HUES6 (cell line): Measurements from ENCODE around the gene CREBBP.
"Not testable (repeated sequence)": the region's sequence is repeated elsewhere in the genome, so short reads cannot be mapped to it uniquely, and the experiment has no call there.

Experiments used
- H3K27ac ChIP-seq: 2 replicates; pipeline ENCODE4 v1.7.0; 2013; ENCODE audit warnings: low read depth, mild to moderate bottlenecking, low read length, inconsistent platforms
- H3K27me3 ChIP-seq: 2 replicates; pipeline ENCODE4 v1.6.1; 2013; ENCODE audit warnings: low read length; ENCODE audit not compliant: control insufficient read depth, insufficient read depth
- H3K36me3 ChIP-seq: 2 replicates; pipeline ENCODE4 v1.6.1; 2013; ENCODE audit warnings: low read length; ENCODE audit not compliant: control insufficient read depth, insufficient read depth
- H3K4me1 ChIP-seq: 2 replicates; pipeline ENCODE4 v1.6.1; 2013; ENCODE audit warnings: low read length; ENCODE audit not compliant: control insufficient read depth, insufficient read depth
- H3K4me3 ChIP-seq: 2 replicates; pipeline ENCODE4 v1.5.1; 2013; ENCODE audit warnings: low read depth, low read length
- H3K9ac ChIP-seq: one replicate; pipeline ENCODE4 v1.6.1; 2013; ENCODE audit warnings: mild to moderate bottlenecking, low read length
- H3K9me3 ChIP-seq: 2 replicates; pipeline ENCODE4 v1.6.1; 2013; ENCODE audit warnings: low read depth, low read length; ENCODE audit not compliant: control insufficient read depth, insufficient read depth

Gene CREBBP

DNA sequence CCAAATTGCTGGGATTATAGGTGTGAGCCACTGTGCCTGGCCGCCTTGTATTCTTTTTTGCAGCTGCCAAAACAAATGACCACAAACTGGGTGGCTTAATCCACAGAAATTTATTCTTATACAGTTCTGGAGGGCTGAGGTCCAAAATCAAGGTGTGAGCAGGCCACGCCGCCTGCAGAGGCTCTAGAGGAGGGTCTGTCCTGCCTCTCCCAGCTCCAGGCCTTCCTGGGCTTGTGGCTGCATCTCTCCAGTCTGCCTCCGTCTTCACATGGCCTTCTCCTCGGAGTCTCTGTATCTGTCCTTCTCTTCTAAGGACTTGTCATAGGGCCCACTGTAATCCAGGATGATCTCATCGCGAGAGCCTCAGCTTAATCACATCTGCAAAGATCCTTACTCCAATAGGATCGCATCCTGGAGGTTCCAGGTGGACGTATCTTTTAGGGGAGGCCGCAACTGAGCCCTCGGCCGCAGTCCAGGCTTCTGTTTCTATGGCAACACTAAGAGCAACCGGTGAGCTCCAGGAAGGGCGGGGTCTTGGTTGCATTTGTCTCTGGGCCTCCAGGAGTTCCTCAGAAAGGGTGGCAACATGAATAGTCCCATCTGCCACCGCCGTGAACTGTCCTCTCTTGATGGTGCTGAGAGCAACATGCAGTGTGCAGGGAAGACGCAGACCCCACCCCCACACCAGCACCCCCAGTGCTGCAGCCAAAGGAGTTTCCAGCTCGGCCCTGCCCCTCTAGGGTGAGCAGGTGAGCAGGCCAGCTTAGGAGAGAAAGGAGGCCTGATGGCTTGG is 29.5 kb upstream of the CREBBP start:
- no peaks in the 10 kb centered on the region for H3K27me3 ChIP-seq
- H3K9ac ChIP-seq: no peak overlapping the region
- H3K4me3 ChIP-seq: no peak overlapping the region
- H3K9me3 ChIP-seq: no peaks in the 10 kb centered on the region
- no peak overlapping the region for H3K27ac ChIP-seq
- H3K4me1 ChIP-seq: 0 out of 2 replicates have a peak, but pooled peaks cover 9% of the 10 kb centered on the region
- H3K36me3 ChIP-seq: no peaks in the 10 kb centered on the region

GRCh38 chr16:3908951-3909437 is 28.5 kb upstream of the CREBBP start:
- Histone ChIP-seq H3K4me1 (0 out of 2 replicates have a peak, but pooled peaks cover 9% of the 10 kb centered on the region), H3K4me3 (no peak overlapping the region), H3K9me3 (no peaks in the 10 kb centered on the region), H3K9ac (no peak overlapping the region), H3K36me3 (no peaks in the 10 kb centered on the region), H3K27ac (no peak overlapping the region), H3K27me3 (no peaks in the 10 kb centered on the region)

- no peak overlapping the region for H3K4me3 ChIP-seq
- H3K27me3 ChIP-seq: no peaks in the 10 kb centered on the region
- H3K36me3 ChIP-seq: no peaks in the 10 kb centered on the region
- no peaks in the 10 kb centered on the region for H3K9me3 ChIP-seq
- H3K9ac ChIP-seq: no peak overlapping the region
- 0 out of 2 replicates have a peak, but pooled peaks cover 9% of the 10 kb centered on the region for H3K4me1 ChIP-seq
- H3K27ac ChIP-seq: no peak overlapping the region
Observed at GRCh38 chr16:3907586-3907985, 27.1 kb upstream of the CREBBP start.

DNA sequence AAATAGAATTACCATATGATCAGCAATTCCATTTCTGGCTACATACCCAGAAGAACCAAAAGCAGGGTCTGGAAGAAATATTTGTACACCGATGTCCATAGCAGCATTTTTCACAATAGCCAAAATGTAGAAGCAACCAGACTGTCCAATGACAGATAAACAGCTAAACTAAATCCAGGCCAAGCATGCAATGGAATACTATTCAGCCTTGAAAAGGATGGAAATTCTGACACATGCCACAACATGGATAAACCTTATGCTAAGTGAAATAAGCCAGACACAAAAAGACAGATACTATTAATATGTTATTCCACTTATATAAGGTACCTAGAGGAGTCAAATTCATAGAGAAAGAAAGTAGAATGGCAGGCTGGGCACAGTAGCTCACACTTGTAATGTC is 25.9 kb upstream of the CREBBP start:
- Histone ChIP-seq H3K36me3 (no peaks in the 10 kb centered on the region), H3K27me3 (no peaks in the 10 kb centered on the region), H3K9ac (no peak overlapping the region), H3K4me1 (0 out of 2 replicates have a peak, but pooled peaks cover 9% of the 10 kb centered on the region), H3K4me3 (no peak overlapping the region), H3K27ac (no peak overlapping the region), H3K9me3 (no peaks in the 10 kb centered on the region)

DNA sequence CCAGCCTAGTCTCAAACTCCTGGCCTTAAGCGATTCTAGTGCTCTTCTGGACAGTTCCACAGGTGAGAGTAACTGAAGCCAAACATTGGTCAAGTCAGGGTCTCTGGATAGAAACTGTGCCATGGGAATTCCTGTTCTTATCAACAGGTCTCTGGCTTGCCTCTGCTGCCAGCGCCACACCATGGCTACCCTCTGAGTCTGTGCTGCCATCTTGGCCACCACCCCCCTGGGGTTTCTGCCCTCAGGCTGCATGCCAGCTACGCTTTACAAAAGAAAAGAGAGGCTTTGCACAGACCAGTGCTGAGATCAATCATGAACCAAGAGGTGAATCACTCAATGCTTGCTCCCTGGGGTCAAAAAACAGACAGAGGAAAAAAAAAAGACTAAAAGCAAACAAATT is 24.4 kb upstream of the CREBBP start:
- H3K9me3 ChIP-seq: no peaks in the 10 kb centered on the region
- H3K9ac ChIP-seq: no peak overlapping the region
- 0 out of 2 replicates have a peak, but pooled peaks cover 3% of the 10 kb centered on the region for H3K4me1 ChIP-seq
- H3K36me3 ChIP-seq: no peaks in the 10 kb centered on the region
- no peak overlapping the region for H3K4me3 ChIP-seq
- no peak overlapping the region for H3K27ac ChIP-seq
- no peaks in the 10 kb centered on the region for H3K27me3 ChIP-seq

GRCh38 chr16:3890091-3890490 is 9.6 kb upstream of the CREBBP start:
- Histone ChIP-seq H3K27ac (no peak overlapping the region), H3K9ac (no peak overlapping the region), H3K4me1 (no peaks in the 10 kb centered on the region), H3K36me3 (no peaks in the 10 kb centered on the region), H3K27me3 (no peaks in the 10 kb centered on the region; the same call in 1 of the 2 replicates), H3K9me3 (peaks cover 5% of the 10 kb centered on the region), H3K4me3 (no peak overlapping the region)

- no peaks in the 10 kb centered on the region for H3K36me3 ChIP-seq
Observed at GRCh38 chr16:3889059-3889458, 8.5 kb upstream of the CREBBP start.

GRCh38 chr16:3885999-3886398 is 5.5 kb upstream of the CREBBP start:
- H3K27ac ChIP-seq, H3K4me1 ChIP-seq, H3K36me3 ChIP-seq, H3K9ac ChIP-seq, H3K4me3 ChIP-seq, H3K9me3 ChIP-seq, H3K27me3 ChIP-seq: not testable (repeated sequence)

More at GRCh38 chr16:3889059-3889458, 8.5 kb upstream of the CREBBP start:
- H3K9me3 ChIP-seq: no peaks in the 10 kb centered on the region
- no peaks in the 10 kb centered on the region for H3K4me1 ChIP-seq
- no peak overlapping the region for H3K9ac ChIP-seq
- no peaks in the 10 kb centered on the region; the same call in 1 of the 2 replicates for H3K27me3 ChIP-seq
- H3K4me3 ChIP-seq: no peak overlapping the region
- H3K27ac ChIP-seq: no peak overlapping the region

GRCh38 chr16:3884398-3884797 is 3.9 kb upstream of the CREBBP start:
- Histone ChIP-seq H3K36me3 (no peaks in the 10 kb centered on the region), H3K27ac (no peak overlapping the region), H3K4me1 (0 out of 2 replicates have a peak, but pooled peaks cover 4% of the 10 kb centered on the region), H3K9me3 (no peaks in the 10 kb centered on the region), H3K4me3 (no peak overlapping the region), H3K27me3 (no peaks in the 10 kb centered on the region; the same call in 1 of the 2 replicates), H3K9ac (no peak overlapping the region)

DNA sequence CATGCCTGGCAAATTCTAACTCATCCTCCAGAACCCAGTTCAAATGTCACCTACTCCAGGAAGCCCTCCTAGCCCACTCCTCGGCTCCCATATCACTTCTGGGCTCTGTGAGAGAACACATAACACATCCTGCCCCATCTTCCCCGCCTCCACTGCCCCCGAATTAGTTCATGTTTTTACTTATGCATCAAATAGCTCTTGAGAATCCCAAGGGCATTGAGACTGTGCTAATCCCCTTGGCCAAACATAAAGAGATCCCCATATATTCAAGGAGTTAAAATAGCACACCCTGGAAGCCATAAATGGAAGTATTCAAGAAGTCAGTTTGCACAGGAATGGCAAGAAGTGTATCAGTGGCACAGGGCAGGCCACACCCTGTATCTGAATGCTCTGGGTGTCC is 2.0 kb upstream of the CREBBP start:
- no peaks in the 10 kb centered on the region for H3K9me3 ChIP-seq
- no peak overlapping the region for H3K4me3 ChIP-seq
- no peak overlapping the region for H3K9ac ChIP-seq
- peaks cover 18% of the 10 kb centered on the region for H3K4me1 ChIP-seq
- no peaks in the 10 kb centered on the region for H3K27me3 ChIP-seq
- H3K27ac ChIP-seq: no peak overlapping the region
- H3K36me3 ChIP-seq: no peaks in the 10 kb centered on the region; the same call in 1 of the 2 replicates

- Histone ChIP-seq H3K4me3 (peak overlapping the region; percentile 64), H3K9ac (peak overlapping the region; percentile 88), H3K27ac (0 out of 2 replicates have a peak overlapping the region, but pooled peaks have one; percentile 5), H3K27me3 (no peaks in the 10 kb centered on the region), H3K4me1 (peaks cover 22% of the 10 kb centered on the region), H3K36me3 (no peaks in the 10 kb centered on the region; the same call in 1 of the 2 replicates), H3K9me3 (no peaks in the 10 kb centered on the region)
Observed at GRCh38 chr16:3881499-3881990, 1.0 kb upstream of the CREBBP start.
